Erythroblast (primary cell): ENCODE data around the gene SMTN.

Experiments used
- GATA1 ChIP-seq: IDR thresholded peaks from 2 replicates; pipeline ENCODE4 v1.6.1; 2011; ENCODE audit warnings: low read depth, mild to moderate bottlenecking, control low read depth, low read length, moderate library complexity
- POLR2A ChIP-seq: IDR thresholded peaks from 2 replicates; pipeline ENCODE4 v1.6.1; 2011; ENCODE audit warnings: mild to moderate bottlenecking, low read length

- TF ChIP-seq POLR2A (no peak), GATA1 (no peak)
Observed at GRCh38 chr22:31083923-31084810, 3.0 kb downstream of the SMTN start.
